SK-N-SH (cell line): ENCODE measurements around the gene DIAPH2. TPM values are rescaled to one million over a fixed set of nuclear protein-coding genes. Genes with fewer than 3 reads are reported as not detected.

Experiments used
- CTCF ChIA-PET: fragments of 300-600, 350-600 bp; formaldehyde crosslinking; extraction: SDS; loops from one replicate; lab custom pipeline; 2021; lab: Yijun Ruan, JAX
- POLR2A ChIA-PET: fragments of 350-600 bp; sonication (Branson Sonifier 250); formaldehyde crosslinking; extraction: SDS; loops from one replicate; lab custom pipeline; 2020; ENCODE audit warnings: antibody characterized with exemption, inconsistent platforms; lab: Yijun Ruan, JAX
- DNase-seq: peaks from one replicate; pipeline ENCODE4 v3.0.0; 2012
- H2AFZ ChIP-seq: fragments of 200-600 bp; sonication (generic); 2 replicates; pipeline ENCODE4 v1.8.1; 2016; ENCODE audit warnings: antibody characterized with exemption, mild to moderate bottlenecking, low read depth
- H3F3A ChIP-seq: fragments of 200-600 bp; sonication (generic); replicated peaks from 2 replicates; pipeline ENCODE3; 2016; ENCODE audit warnings: antibody characterized with exemption, mild to moderate bottlenecking; ENCODE audit not compliant: insufficient read depth
- H3K27ac ChIP-seq, 2 experiments: fragments of 200-500 bp in 1 of 2; fragments of 200-600 bp in 1 of 2; sonication (Bioruptor generic) in 1 of 2; sonication (generic), shearing (Covaris generic) in 1 of 2; 2 replicates each; pipeline versions ENCODE4 v1.5.1 to v1.6.1; 2014 to 2016; ENCODE audit warnings: low read depth in 2 of 2, inconsistent platforms in 1 of 2, low read length in 1 of 2, mild to moderate bottlenecking in 1 of 2, mixed read lengths in 1 of 2
- H3K27me3 ChIP-seq: fragments of 200-600 bp; sonication (generic), shearing (Covaris generic); 2 replicates; pipeline ENCODE4 v1.6.1; 2016; ENCODE audit warnings: mixed run types; ENCODE audit not compliant: insufficient read depth
- H3K36me3 ChIP-seq, 2 experiments: fragments of 200-500 bp in 1 of 2; fragments of 200-600 bp in 1 of 2; sonication (Bioruptor generic) in 1 of 2; sonication (generic) in 1 of 2; replicated peaks in 1 of 2; 2 replicates each; pipeline versions ENCODE3 to v1.5.1; 2014 to 2016; ENCODE audit warnings: low read length in 1 of 2, mild to moderate bottlenecking in 1 of 2; ENCODE audit not compliant: insufficient read depth in 2 of 2, control insufficient read depth in 1 of 2
- H3K4me1 ChIP-seq, 2 experiments: fragments of 200-500 bp in 1 of 2; fragments of 200-600 bp in 1 of 2; sonication (Bioruptor generic) in 1 of 2; sonication (generic), shearing (Covaris generic) in 1 of 2; 2 replicates each; pipeline versions ENCODE4 v1.5.1 to v1.6.1; 2014 to 2016; ENCODE audit warnings: low read depth in 1 of 2, low read length in 1 of 2, mixed run types in 1 of 2; ENCODE audit not compliant: insufficient read depth in 2 of 2, control insufficient read depth in 1 of 2
- H3K4me2 ChIP-seq: fragments of 200-600 bp; sonication (generic), shearing (Covaris generic); 2 replicates; pipeline ENCODE4 v1.6.1; 2017; ENCODE audit warnings: mixed run types
- H3K4me3 ChIP-seq, 2 experiments: fragments of 200-500 bp in 1 of 2; fragments of 200-600 bp in 1 of 2; sonication (Bioruptor generic) in 1 of 2; sonication (generic), shearing (Covaris generic) in 1 of 2; 2 replicates each; pipeline versions ENCODE4 v1.5.1 to v1.8.1; 2014 to 2016; ENCODE audit warnings: low read depth in 2 of 2, inconsistent platforms in 1 of 2, low read length in 1 of 2, mild to moderate bottlenecking in 1 of 2, mixed read lengths in 1 of 2, moderate library complexity in 1 of 2
- H3K79me2 ChIP-seq: fragments of 200-600 bp; sonication (generic); 2 replicates; pipeline ENCODE4 v1.8.1; 2017; ENCODE audit warnings: mild to moderate bottlenecking; ENCODE audit not compliant: insufficient read depth
- H3K9ac ChIP-seq: fragments of 200-600 bp; sonication (generic); 2 replicates; pipeline ENCODE4 v1.6.1; 2017; ENCODE audit warnings: mixed run types
- H3K9me2 ChIP-seq: fragments of 200-600 bp; sonication (generic); 2 replicates; pipeline ENCODE4 v1.6.1; 2017; ENCODE audit warnings: mixed run types
- H3K9me3 ChIP-seq: fragments of 200-600 bp; sonication (generic); 2 replicates; pipeline ENCODE4 v1.6.1; 2017; ENCODE audit warnings: mixed run types, mild to moderate bottlenecking, moderate library complexity
- H4K20me1 ChIP-seq: fragments of 200-600 bp; sonication (generic); 2 replicates; pipeline ENCODE4 v1.6.1; 2017; ENCODE audit warnings: mild to moderate bottlenecking, mixed run types; ENCODE audit not compliant: insufficient read depth
- CHD2 ChIP-seq: fragments of 150-350 bp; IDR thresholded peaks from 2 replicates; pipeline ENCODE4 v1.6.1; 2018; ENCODE audit warnings: low read length; ENCODE audit not compliant: partially characterized antibody
- CTCF ChIP-seq: fragments of 200-600 bp; sonication (generic); IDR thresholded peaks from 2 replicates; pipeline ENCODE4 v1.6.1; 2017; ENCODE audit warnings: antibody characterized with exemption, mild to moderate bottlenecking, moderate library complexity
- FOXM1 ChIP-seq: IDR thresholded peaks from 2 replicates; pipeline ENCODE4 v1.4.0; 2012; ENCODE audit warnings: low read depth, mild to moderate bottlenecking
- GABPA ChIP-seq: IDR thresholded peaks from 2 replicates; pipeline ENCODE4 v1.4.0; 2012; ENCODE audit warnings: low read depth, mild to moderate bottlenecking
- GATA2 ChIP-seq: sonication (generic); formaldehyde crosslinking; IDR thresholded peaks from 2 replicates; pipeline ENCODE4 v1.5.0; 2020; ENCODE audit warnings: mild to moderate bottlenecking, missing genetic modification reagents
- IRF3 ChIP-seq: fragments of 150-350 bp; IDR thresholded peaks from 2 replicates; pipeline ENCODE4 v1.6.1; 2016; ENCODE audit warnings: mild to moderate bottlenecking, low read depth, low read length
- JUND ChIP-seq: IDR thresholded peaks from 2 replicates; pipeline ENCODE4 v1.4.0; 2012
- NFIC ChIP-seq: IDR thresholded peaks from 2 replicates; pipeline ENCODE4 v1.4.0; 2012; ENCODE audit warnings: borderline replicate concordance
- NRF1 ChIP-seq: IDR thresholded peaks from 2 replicates; pipeline ENCODE4 v1.6.1; 2012; ENCODE audit warnings: low read depth, mild to moderate bottlenecking, low read length
- POLR2AphosphoS5 ChIP-seq: IDR thresholded peaks from 2 replicates; pipeline ENCODE4 v1.6.1; 2012; ENCODE audit warnings: low read depth, low read length
- RAD21 ChIP-seq: IDR thresholded peaks from 2 replicates; pipeline ENCODE4 v1.6.1; 2012; ENCODE audit warnings: mild to moderate bottlenecking, low read length
- RCOR1 ChIP-seq: fragments of 150-350 bp; IDR thresholded peaks from 2 replicates; pipeline ENCODE4 v1.6.1; 2017; ENCODE audit warnings: antibody characterized with exemption, low read length
- RFX5 ChIP-seq: IDR thresholded peaks from 2 replicates; pipeline ENCODE4 v1.6.1; 2012; ENCODE audit warnings: mild to moderate bottlenecking, improper control_type of control experiment, low read length
- RXRA ChIP-seq: IDR thresholded peaks from 2 replicates; pipeline ENCODE4 v1.4.0; 2012; ENCODE audit warnings: low read depth, mild to moderate bottlenecking, borderline replicate concordance
- SIN3A ChIP-seq: IDR thresholded peaks from 2 replicates; pipeline ENCODE4 v1.6.1; 2012; ENCODE audit warnings: low read depth, mild to moderate bottlenecking, low read length, moderate library complexity, borderline replicate concordance
- YY1 ChIP-seq: IDR thresholded peaks from 2 replicates; pipeline ENCODE4 v1.4.0; 2012; ENCODE audit warnings: low read depth, mild to moderate bottlenecking
- WGBS: methylation state at CpG from one replicate; pipeline ENCODE4 v1.1.6; 2017; ENCODE audit warnings: low lambda C conversion rate; 5-methylcytosine and 5-hydroxymethylcytosine counted together
- polyA plus RNA-seq, 3 experiments: library from polyadenylated mRNA; depleted of rRNA; stranded (reverse); fragments of >200 nt; gene quantifications; 2 replicates each; pipeline ENCODE4 v1.2.3, GENCODE V29; 2012
- TF ChIP-seq, protein P1 (sequence below): IDR thresholded peaks from 2 replicates; pipeline ENCODE4 v1.4.0; 2012; ENCODE audit warnings: low read depth, borderline replicate concordance
- TF ChIP-seq, protein P2 (sequence below): IDR thresholded peaks from 2 replicates; pipeline ENCODE4 v1.4.0; 2012; ENCODE audit warnings: low read depth
- TF ChIP-seq, protein P3 (sequence below): IDR thresholded peaks from 2 replicates; pipeline ENCODE4; 2012

DIAPH2 gene
- polyA plus RNA-seq, 1 of the 3 experiments (the other 2 are of a cell fraction) = 1.1 TPM

GRCh38 chrX:97637289-97637688 is 952.6 kb downstream of the DIAPH2 start:
- POLR2A ChIA-PET = no interaction called here
- TF ChIP-seq, protein P1, sequence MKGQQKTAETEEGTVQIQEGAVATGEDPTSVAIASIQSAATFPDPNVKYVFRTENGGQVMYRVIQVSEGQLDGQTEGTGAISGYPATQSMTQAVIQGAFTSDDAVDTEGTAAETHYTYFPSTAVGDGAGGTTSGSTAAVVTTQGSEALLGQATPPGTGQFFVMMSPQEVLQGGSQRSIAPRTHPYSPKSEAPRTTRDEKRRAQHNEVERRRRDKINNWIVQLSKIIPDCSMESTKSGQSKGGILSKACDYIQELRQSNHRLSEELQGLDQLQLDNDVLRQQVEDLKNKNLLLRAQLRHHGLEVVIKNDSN = no peak
- no peak for TF ChIP-seq FOXM1
- TF ChIP-seq, protein P2, sequence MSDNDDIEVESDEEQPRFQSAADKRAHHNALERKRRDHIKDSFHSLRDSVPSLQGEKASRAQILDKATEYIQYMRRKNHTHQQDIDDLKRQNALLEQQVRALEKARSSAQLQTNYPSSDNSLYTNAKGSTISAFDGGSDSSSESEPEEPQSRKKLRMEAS = no peak
- no peak for TF ChIP-seq IRF3
- no peak for TF ChIP-seq GATA2 (CRISPR knock-in tag)
- no peak for TF ChIP-seq GABPA
- TF ChIP-seq NRF1 = no peak
- TF ChIP-seq RFX5 = no peak
- no peak for TF ChIP-seq CHD2
- no peak for TF ChIP-seq RAD21
- TF ChIP-seq YY1 = no peak
- TF ChIP-seq, protein P3, sequence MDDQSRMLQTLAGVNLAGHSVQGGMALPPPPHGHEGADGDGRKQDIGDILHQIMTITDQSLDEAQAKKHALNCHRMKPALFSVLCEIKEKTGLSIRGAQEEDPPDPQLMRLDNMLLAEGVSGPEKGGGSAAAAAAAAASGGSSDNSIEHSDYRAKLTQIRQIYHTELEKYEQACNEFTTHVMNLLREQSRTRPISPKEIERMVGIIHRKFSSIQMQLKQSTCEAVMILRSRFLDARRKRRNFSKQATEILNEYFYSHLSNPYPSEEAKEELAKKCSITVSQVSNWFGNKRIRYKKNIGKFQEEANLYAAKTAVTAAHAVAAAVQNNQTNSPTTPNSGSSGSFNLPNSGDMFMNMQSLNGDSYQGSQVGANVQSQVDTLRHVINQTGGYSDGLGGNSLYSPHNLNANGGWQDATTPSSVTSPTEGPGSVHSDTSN = no peak
- no peak for TF ChIP-seq POLR2AphosphoS5
- TF ChIP-seq, all 33 proteins: peak for 0

GRCh38 chrX:97638621-97639020 is 954.0 kb downstream of the DIAPH2 start:
- Histone ChIP-seq H3K4me3 (no peak overlapping the region), H3K27ac (no peak overlapping the region), H3K27me3 (no peaks in the 10 kb centered on the region), H3K36me3 (no peaks in the 10 kb centered on the region), H3K9me2 (no peaks in the 10 kb centered on the region), H3F3A (no peaks in the 10 kb centered on the region), H3K9ac (no peak overlapping the region), H3K4me2 (no peak overlapping the region), H3K4me1 (peaks cover 0 to 2% of the 10 kb centered on the region in 2 experiments; a peak in 1 of 4 replicates), H4K20me1 (no peaks in the 10 kb centered on the region), H3K9me3 (no peaks in the 10 kb centered on the region), H2AFZ (no peak overlapping the region), H3K79me2 (no peaks in the 10 kb centered on the region)
- CTCF ChIA-PET = no interaction called here
- POLR2A ChIA-PET = no interaction called here
- WGBS = 40% methylated on average over 3 of the region's 3 CpGs
- no peak for DNase-seq
- TF ChIP-seq, protein P1 = no peak
- TF ChIP-seq, protein P3 = no peak
- no peak for TF ChIP-seq NRF1
- TF ChIP-seq, protein P2 = no peak
- TF ChIP-seq SIN3A = no peak
- no peak for TF ChIP-seq NFIC
- TF ChIP-seq RXRA = no peak
- TF ChIP-seq RCOR1 = no peak
- no peak for TF ChIP-seq CTCF
- no peak for TF ChIP-seq JUND

More at GRCh38 chrX:97637289-97637688, 952.6 kb downstream of the DIAPH2 start:
- Histone ChIP-seq H3K79me2 (no peaks in the 10 kb centered on the region), H2AFZ (no peak overlapping the region), H3K36me3 (no peaks in the 10 kb centered on the region), H3F3A (no peaks in the 10 kb centered on the region), H3K27me3 (no peaks in the 10 kb centered on the region), H3K9me2 (no peaks in the 10 kb centered on the region), H3K4me1 (peaks cover 0 to 2% of the 10 kb centered on the region in 2 experiments; a peak in 1 of 4 replicates), H3K9me3 (no peaks in the 10 kb centered on the region), H3K4me2 (no peak overlapping the region), H3K9ac (no peak overlapping the region), H3K4me3 (no peak overlapping the region), H4K20me1 (no peaks in the 10 kb centered on the region), H3K27ac (no peak overlapping the region)
- DNase-seq = no peak
- 39% methylated on average over 2 of the region's 2 CpGs for WGBS
- CTCF ChIA-PET = no interaction called here
